H9 (cell line): ENCODE data around the gene GTF3C1. TPM values are rescaled to one million over a fixed set of nuclear protein-coding genes. Genes with fewer than 3 reads are reported as not detected.

Source experiments
- DNase-seq: peaks from one replicate; pipeline ENCODE4 v3.0.0-alpha.2; 2017
- H2AFZ ChIP-seq: one replicate; pipeline ENCODE4 v1.6.1; 2013; ENCODE audit warnings: mild to moderate bottlenecking, low read length, control low read depth, moderate library complexity
- H2AK5ac ChIP-seq: 2 replicates; pipeline ENCODE4 v1.6.1; 2013; ENCODE audit warnings: low read length, control low read depth, mixed read lengths; ENCODE audit not compliant: insufficient read length
- H2BK120ac ChIP-seq: one replicate; pipeline ENCODE4 v1.6.1; 2013; ENCODE audit warnings: low read depth, mild to moderate bottlenecking, low read length, control low read depth, inconsistent platforms; ENCODE audit not compliant: poor library complexity, severe bottlenecking
- H2BK12ac ChIP-seq: 2 replicates; pipeline ENCODE4 v1.6.1; 2013; ENCODE audit warnings: low read length, control low read depth, mixed read lengths, low read depth; ENCODE audit not compliant: insufficient read length
- H2BK15ac ChIP-seq: 2 replicates; pipeline ENCODE4 v1.6.1; 2013; ENCODE audit warnings: low read depth, low read length, control low read depth
- H2BK20ac ChIP-seq: one replicate; pipeline ENCODE4 v1.6.1; 2013; ENCODE audit warnings: low read depth, mild to moderate bottlenecking, low read length, control low read depth, inconsistent platforms; ENCODE audit not compliant: poor library complexity, severe bottlenecking
- H2BK5ac ChIP-seq: 2 replicates; pipeline ENCODE4 v1.6.1; 2013; ENCODE audit warnings: low read length, control low read depth, mixed read lengths; ENCODE audit not compliant: insufficient read length
- H3K14ac ChIP-seq: 2 replicates; pipeline ENCODE4 v1.6.1; 2013; ENCODE audit warnings: low read length, control low read depth; ENCODE audit not compliant: insufficient read depth
- H3K18ac ChIP-seq: 2 replicates; pipeline ENCODE4 v1.6.1; 2013; ENCODE audit warnings: low read depth, mild to moderate bottlenecking, mixed read lengths, low read length, control low read depth; ENCODE audit not compliant: insufficient read length
- H3K23ac ChIP-seq: 2 replicates; pipeline ENCODE4 v1.6.1; 2013; ENCODE audit warnings: low read length, control low read depth, mixed read lengths, low read depth; ENCODE audit not compliant: insufficient read length
- H3K23me2 ChIP-seq: 2 replicates; pipeline ENCODE4 v1.6.1; 2013; ENCODE audit warnings: low read depth, mild to moderate bottlenecking, mixed read lengths, low read length, control low read depth; ENCODE audit not compliant: insufficient read length, poor library complexity, severe bottlenecking
- H3K27ac ChIP-seq: 2 replicates; pipeline ENCODE4 v1.5.1; 2013; ENCODE audit warnings: low read length, control low read depth, mixed read lengths, low read depth; ENCODE audit not compliant: insufficient read length
- H3K27me3 ChIP-seq: 2 replicates; pipeline ENCODE4 v1.6.1; 2013; ENCODE audit warnings: low read length, control low read depth, inconsistent platforms; ENCODE audit not compliant: insufficient read depth
- H3K4ac ChIP-seq: 2 replicates; pipeline ENCODE4 v1.6.1; 2013; ENCODE audit warnings: low read depth, mild to moderate bottlenecking, control low read depth, inconsistent platforms, low read length, moderate library complexity
- H3K4me1 ChIP-seq: 2 replicates; pipeline ENCODE4 v1.6.1; 2013; ENCODE audit warnings: low read length, control low read depth, inconsistent platforms; ENCODE audit not compliant: insufficient read depth
- H3K4me2 ChIP-seq: 2 replicates; pipeline ENCODE4 v1.6.1; 2013; ENCODE audit warnings: low read length, control low read depth, mixed read lengths; ENCODE audit not compliant: insufficient read length, insufficient read depth
- H3K56ac ChIP-seq: 2 replicates; pipeline ENCODE4 v1.6.1; 2013; ENCODE audit warnings: low read depth, mild to moderate bottlenecking, mixed read lengths, low read length, control low read depth; ENCODE audit not compliant: insufficient read length
- H3K79me1 ChIP-seq: 2 replicates; pipeline ENCODE4 v1.6.1; 2013; ENCODE audit warnings: low read depth, mild to moderate bottlenecking, moderate library complexity, low read length, control low read depth, inconsistent platforms; ENCODE audit not compliant: insufficient read depth, poor library complexity, severe bottlenecking
- H3K79me2 ChIP-seq: 2 replicates; pipeline ENCODE4 v1.6.1; 2013; ENCODE audit warnings: low read length, control low read depth, inconsistent platforms; ENCODE audit not compliant: insufficient read depth
- H3K9ac ChIP-seq: 2 replicates; pipeline ENCODE4 v1.6.1; 2013; ENCODE audit warnings: low read length, control low read depth, mixed read lengths; ENCODE audit not compliant: insufficient read length; ENCODE audit errors: extremely low read depth
- H3K9me3 ChIP-seq: one replicate; pipeline ENCODE4 v1.6.1; 2013; ENCODE audit warnings: low read depth, low read length, inconsistent platforms; ENCODE audit not compliant: control insufficient read depth
- H3T11ph ChIP-seq: one replicate; pipeline ENCODE4 v1.6.1; 2013; ENCODE audit warnings: mild to moderate bottlenecking, low read length, control low read depth, inconsistent platforms
- H4K20me1 ChIP-seq: one replicate; pipeline ENCODE4 v1.6.1; 2013; ENCODE audit not compliant: control insufficient read depth, insufficient read length, insufficient read depth
- H4K5ac ChIP-seq: 2 replicates; pipeline ENCODE4 v1.6.1; 2013; ENCODE audit warnings: low read depth, mild to moderate bottlenecking, mixed read lengths, low read length, control low read depth; ENCODE audit not compliant: insufficient read length
- H4K8ac ChIP-seq: replicated peaks from 2 replicates; pipeline ENCODE4 v1.6.1; 2013; ENCODE audit warnings: low read length, control low read depth, mixed read lengths, low read depth; ENCODE audit not compliant: insufficient read length
- H4K91ac ChIP-seq: 2 replicates; pipeline ENCODE4 v1.6.1; 2013; ENCODE audit warnings: low read depth, mild to moderate bottlenecking, moderate library complexity, mixed read lengths, low read length, control low read depth; ENCODE audit not compliant: insufficient read length
- H3K27ac Mint-ChIP-seq, 3 experiments: 2 replicates in 2 of 3; 3 replicates in 1 of 3; pipeline ENCODE4 v1.8.0; 2020 to 2021; ENCODE audit warnings: mixed read lengths in 3 of 3, mild to moderate bottlenecking in 1 of 3, moderate library complexity in 1 of 3
- H3K27me3 Mint-ChIP-seq: 2 replicates; pipeline ENCODE4 v1.8.0; 2021; ENCODE audit warnings: low read depth, mild to moderate bottlenecking, moderate library complexity, mixed read lengths
- H3K36me3 Mint-ChIP-seq, 3 experiments: 2 replicates in 2 of 3; 3 replicates in 1 of 3; pipeline ENCODE4 v1.8.0; 2020 to 2021; ENCODE audit warnings: low read depth in 3 of 3, mixed read lengths in 3 of 3; ENCODE audit not compliant: insufficient read depth in 1 of 3
- H3K4me1 Mint-ChIP-seq, 2 experiments: 2 replicates each; pipeline ENCODE4 v1.8.0; 2020; ENCODE audit warnings: mixed read lengths in 2 of 2
- H3K4me3 Mint-ChIP-seq, 2 experiments: 2 replicates in 1 of 2; 3 replicates in 1 of 2; pipeline ENCODE4 v1.8.0; 2020 to 2021; ENCODE audit warnings: mild to moderate bottlenecking in 2 of 2, mixed read lengths in 2 of 2, moderate library complexity in 1 of 2
- H3K9me3 Mint-ChIP-seq, 2 experiments: 2 replicates in 1 of 2; 3 replicates in 1 of 2; pipeline ENCODE4 v1.8.0; 2020; ENCODE audit warnings: mild to moderate bottlenecking in 2 of 2, mixed read lengths in 2 of 2, moderate library complexity in 1 of 2
- CTCF ChIP-seq: fragments of 200-600 bp; sonication (generic); conservative IDR thresholded peaks from 3 replicates; pipeline ENCODE4 v1.8.0; 2021; ENCODE audit warnings: antibody characterized with exemption, mild to moderate bottlenecking
- WGBS: extraction: QIAGEN DNeasy Blood & Tissue Kit; methylation state at CpG from one replicate; pipeline ENCODE4 v1.1.7; 2013; ENCODE audit warnings: missing lambda C conversion rate, low lambda C conversion rate, mixed read lengths; ENCODE audit not compliant: insufficient read length; ENCODE audit errors: extremely low coverage; 5-methylcytosine and 5-hydroxymethylcytosine counted together
- total RNA-seq: library from RNA; stranded (reverse); gene quantifications from 2 replicates; pipeline ENCODE4 v1.2.1, GENCODE V29; 2021

Gene GTF3C1
- total RNA-seq, 1 experiment from 2014 or later, result 113 TPM

- Histone ChIP-seq H2AFZ (no peak overlapping the region), H3K4ac (no peak overlapping the region), H2BK15ac (no peak overlapping the region), H2BK12ac (no peak overlapping the region), H3K23ac (no peak overlapping the region), H3K27me3 (no peaks in the 10 kb centered on the region), H3K79me1 (no peaks in the 10 kb centered on the region), H3K23me2 (no peaks in the 10 kb centered on the region), H2AK5ac (no peak overlapping the region), H4K91ac (no peak overlapping the region), H3K79me2 (no peaks in the 10 kb centered on the region), H3K9me3 (no peaks in the 10 kb centered on the region), H3K27ac (no peak overlapping the region), H3K9ac (no peak overlapping the region), H3K4me1 (no peaks in the 10 kb centered on the region), H3K56ac (no peak overlapping the region), H4K5ac (no peak overlapping the region), H2BK5ac (no peak overlapping the region), H3T11ph (no peak overlapping the region), H4K20me1 (peaks cover 4% of the 10 kb centered on the region), H3K4me2 (no peak overlapping the region), H3K14ac (no peak overlapping the region), H2BK20ac (no peak overlapping the region), H4K8ac (no peak overlapping the region), H3K18ac (no peak overlapping the region), H2BK120ac (no peak overlapping the region)
- Mint-ChIP-seq H3K4me3 (no peak overlapping the region), H3K4me1 (no peaks in the 10 kb centered on the region), H3K9me3 (no peaks in the 10 kb centered on the region), H3K27ac (no peak overlapping the region; a peak in 1 of 7 replicates), H3K27me3 (no peaks in the 10 kb centered on the region), H3K36me3 (peaks cover 37 to 55% (median 48%) of the 10 kb centered on the region in 3 experiments; a peak in 6 of 7 replicates)
- TF ChIP-seq CTCF, result peak; percentile 77
- no CpG with 5 or more reads among the region's 9 CpGs for WGBS
- peak; percentile 74 for DNase-seq
These were observed 33.8 kb downstream of the GTF3C1 start for GRCh38 chr16:27515874-27516353.
